Measurements from ENCODE around the gene LRRC43.
A peak's percentile ranks its signal among the peaks of the same experiment; 100 is the strongest.

DNA sequence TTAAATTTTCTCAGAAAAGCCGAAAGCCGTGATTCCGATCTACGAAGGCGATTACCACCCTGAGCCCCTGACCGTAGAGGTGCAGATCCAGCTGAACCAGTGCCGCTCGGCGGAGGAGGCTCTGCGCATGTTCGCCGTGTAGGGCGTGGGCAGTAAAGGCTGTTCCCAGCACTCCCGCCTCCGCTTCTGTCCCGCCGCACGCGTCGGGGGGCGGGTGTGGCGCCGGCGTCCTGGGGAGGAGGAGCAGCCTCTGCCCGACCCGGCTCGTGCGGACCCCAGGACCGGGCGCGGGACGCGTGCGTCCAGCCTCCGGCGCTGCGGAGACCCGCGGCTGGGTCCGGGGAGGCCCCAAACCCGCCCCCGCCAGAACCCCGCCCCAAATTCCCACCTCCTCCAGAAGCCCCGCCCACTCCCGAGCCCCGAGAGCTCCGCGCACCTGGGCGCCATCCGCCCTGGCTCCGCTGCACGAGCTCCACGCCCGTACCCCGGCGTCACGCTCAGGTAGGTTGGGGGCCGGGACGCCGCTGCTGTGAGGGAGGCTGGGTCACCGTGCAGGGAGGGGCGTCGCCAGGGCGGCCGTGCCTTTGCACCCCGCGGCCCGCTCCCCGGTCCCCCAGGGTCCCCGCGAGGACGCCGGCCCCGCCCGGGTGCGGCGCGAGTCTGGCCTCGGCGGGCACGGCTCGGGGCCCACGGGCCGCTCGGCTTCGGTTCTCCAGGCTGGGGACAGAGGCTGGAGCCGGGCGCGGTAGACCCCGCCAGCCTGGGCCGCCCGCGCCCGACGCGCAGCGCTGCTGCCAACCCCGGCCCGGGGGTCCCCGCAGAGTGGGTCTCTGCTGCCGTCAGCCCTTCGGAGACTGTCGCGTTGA lies 20.6 kb downstream of the LRRC43 start, which contains the start of gene B3GNT4:
- TF ChIP-seq, protein P1, sequence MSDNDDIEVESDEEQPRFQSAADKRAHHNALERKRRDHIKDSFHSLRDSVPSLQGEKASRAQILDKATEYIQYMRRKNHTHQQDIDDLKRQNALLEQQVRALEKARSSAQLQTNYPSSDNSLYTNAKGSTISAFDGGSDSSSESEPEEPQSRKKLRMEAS (CRISPR knock-in tag; IDR thresholded peaks at IDR 0.05) = peak; percentile 69
- TF ChIP-seq, protein P2, sequence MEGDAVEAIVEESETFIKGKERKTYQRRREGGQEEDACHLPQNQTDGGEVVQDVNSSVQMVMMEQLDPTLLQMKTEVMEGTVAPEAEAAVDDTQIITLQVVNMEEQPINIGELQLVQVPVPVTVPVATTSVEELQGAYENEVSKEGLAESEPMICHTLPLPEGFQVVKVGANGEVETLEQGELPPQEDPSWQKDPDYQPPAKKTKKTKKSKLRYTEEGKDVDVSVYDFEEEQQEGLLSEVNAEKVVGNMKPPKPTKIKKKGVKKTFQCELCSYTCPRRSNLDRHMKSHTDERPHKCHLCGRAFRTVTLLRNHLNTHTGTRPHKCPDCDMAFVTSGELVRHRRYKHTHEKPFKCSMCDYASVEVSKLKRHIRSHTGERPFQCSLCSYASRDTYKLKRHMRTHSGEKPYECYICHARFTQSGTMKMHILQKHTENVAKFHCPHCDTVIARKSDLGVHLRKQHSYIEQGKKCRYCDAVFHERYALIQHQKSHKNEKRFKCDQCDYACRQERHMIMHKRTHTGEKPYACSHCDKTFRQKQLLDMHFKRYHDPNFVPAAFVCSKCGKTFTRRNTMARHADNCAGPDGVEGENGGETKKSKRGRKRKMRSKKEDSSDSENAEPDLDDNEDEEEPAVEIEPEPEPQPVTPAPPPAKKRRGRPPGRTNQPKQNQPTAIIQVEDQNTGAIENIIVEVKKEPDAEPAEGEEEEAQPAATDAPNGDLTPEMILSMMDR (IDR thresholded peaks at IDR 0.05) = no peak
- no peak for TF ChIP-seq NFE2L1 (CRISPR knock-in tag; IDR thresholded peaks at IDR 0.05)
- TF ChIP-seq, protein P3, sequence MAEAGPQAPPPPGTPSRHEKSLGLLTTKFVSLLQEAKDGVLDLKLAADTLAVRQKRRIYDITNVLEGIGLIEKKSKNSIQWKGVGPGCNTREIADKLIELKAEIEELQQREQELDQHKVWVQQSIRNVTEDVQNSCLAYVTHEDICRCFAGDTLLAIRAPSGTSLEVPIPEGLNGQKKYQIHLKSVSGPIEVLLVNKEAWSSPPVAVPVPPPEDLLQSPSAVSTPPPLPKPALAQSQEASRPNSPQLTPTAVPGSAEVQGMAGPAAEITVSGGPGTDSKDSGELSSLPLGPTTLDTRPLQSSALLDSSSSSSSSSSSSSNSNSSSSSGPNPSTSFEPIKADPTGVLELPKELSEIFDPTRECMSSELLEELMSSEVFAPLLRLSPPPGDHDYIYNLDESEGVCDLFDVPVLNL (CRISPR knock-in tag; IDR thresholded peaks at IDR 0.05; ENCODE audit: borderline replicate concordance, low read depth) = no peak
- TF ChIP-seq CREM (CRISPR knock-in tag; IDR thresholded peaks at IDR 0.05) = no peak
- TF ChIP-seq, protein P4, sequence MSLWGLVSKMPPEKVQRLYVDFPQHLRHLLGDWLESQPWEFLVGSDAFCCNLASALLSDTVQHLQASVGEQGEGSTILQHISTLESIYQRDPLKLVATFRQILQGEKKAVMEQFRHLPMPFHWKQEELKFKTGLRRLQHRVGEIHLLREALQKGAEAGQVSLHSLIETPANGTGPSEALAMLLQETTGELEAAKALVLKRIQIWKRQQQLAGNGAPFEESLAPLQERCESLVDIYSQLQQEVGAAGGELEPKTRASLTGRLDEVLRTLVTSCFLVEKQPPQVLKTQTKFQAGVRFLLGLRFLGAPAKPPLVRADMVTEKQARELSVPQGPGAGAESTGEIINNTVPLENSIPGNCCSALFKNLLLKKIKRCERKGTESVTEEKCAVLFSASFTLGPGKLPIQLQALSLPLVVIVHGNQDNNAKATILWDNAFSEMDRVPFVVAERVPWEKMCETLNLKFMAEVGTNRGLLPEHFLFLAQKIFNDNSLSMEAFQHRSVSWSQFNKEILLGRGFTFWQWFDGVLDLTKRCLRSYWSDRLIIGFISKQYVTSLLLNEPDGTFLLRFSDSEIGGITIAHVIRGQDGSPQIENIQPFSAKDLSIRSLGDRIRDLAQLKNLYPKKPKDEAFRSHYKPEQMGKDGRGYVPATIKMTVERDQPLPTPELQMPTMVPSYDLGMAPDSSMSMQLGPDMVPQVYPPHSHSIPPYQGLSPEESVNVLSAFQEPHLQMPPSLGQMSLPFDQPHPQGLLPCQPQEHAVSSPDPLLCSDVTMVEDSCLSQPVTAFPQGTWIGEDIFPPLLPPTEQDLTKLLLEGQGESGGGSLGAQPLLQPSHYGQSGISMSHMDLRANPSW (CRISPR knock-in tag; conservative IDR thresholded peaks at IDR 0.05; ENCODE audit: low read depth) = no peak
- no peak for TF ChIP-seq ZNF423 (CRISPR knock-in tag; IDR thresholded peaks at IDR 0.05)
- TF ChIP-seq NR2C2 (CRISPR knock-in tag; IDR thresholded peaks at IDR 0.05) = no peak
- TF ChIP-seq FOXJ3 (CRISPR knock-in tag; IDR thresholded peaks at IDR 0.05; ENCODE audit: borderline replicate concordance) = no peak
- no peak for TF ChIP-seq JUN (CRISPR knock-in tag; IDR thresholded peaks at IDR 0.05)
- TF ChIP-seq, protein P5, sequence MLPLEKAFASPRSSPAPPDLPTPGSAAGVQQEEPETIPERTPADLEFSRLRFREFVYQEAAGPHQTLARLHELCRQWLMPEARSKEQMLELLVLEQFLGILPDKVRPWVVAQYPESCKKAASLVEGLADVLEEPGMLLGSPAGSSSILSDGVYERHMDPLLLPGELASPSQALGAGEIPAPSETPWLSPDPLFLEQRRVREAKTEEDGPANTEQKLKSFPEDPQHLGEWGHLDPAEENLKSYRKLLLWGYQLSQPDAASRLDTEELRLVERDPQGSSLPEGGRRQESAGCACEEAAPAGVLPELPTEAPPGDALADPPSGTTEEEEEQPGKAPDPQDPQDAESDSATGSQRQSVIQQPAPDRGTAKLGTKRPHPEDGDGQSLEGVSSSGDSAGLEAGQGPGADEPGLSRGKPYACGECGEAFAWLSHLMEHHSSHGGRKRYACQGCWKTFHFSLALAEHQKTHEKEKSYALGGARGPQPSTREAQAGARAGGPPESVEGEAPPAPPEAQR (CRISPR knock-in tag; IDR thresholded peaks at IDR 0.05) = no peak
- TF ChIP-seq, protein P6, sequence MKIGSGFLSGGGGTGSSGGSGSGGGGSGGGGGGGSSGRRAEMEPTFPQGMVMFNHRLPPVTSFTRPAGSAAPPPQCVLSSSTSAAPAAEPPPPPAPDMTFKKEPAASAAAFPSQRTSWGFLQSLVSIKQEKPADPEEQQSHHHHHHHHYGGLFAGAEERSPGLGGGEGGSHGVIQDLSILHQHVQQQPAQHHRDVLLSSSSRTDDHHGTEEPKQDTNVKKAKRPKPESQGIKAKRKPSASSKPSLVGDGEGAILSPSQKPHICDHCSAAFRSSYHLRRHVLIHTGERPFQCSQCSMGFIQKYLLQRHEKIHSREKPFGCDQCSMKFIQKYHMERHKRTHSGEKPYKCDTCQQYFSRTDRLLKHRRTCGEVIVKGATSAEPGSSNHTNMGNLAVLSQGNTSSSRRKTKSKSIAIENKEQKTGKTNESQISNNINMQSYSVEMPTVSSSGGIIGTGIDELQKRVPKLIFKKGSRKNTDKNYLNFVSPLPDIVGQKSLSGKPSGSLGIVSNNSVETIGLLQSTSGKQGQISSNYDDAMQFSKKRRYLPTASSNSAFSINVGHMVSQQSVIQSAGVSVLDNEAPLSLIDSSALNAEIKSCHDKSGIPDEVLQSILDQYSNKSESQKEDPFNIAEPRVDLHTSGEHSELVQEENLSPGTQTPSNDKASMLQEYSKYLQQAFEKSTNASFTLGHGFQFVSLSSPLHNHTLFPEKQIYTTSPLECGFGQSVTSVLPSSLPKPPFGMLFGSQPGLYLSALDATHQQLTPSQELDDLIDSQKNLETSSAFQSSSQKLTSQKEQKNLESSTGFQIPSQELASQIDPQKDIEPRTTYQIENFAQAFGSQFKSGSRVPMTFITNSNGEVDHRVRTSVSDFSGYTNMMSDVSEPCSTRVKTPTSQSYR (CRISPR knock-in tag; IDR thresholded peaks at IDR 0.05) = no peak
